ENCODE measurements around the gene GPHN.

- no peak for TF ChIP-seq CTCF (IDR thresholded peaks at IDR 0.05)
- no peak for TF ChIP-seq POLR2A (IDR thresholded peaks at IDR 0.05)
- TF ChIP-seq EP300 (IDR thresholded peaks at IDR 0.05), result no peak
These were observed 149.8 kb downstream of the GPHN start for GRCh38 chr14:66657780-66658179.
